HG02763 (cell line): ENCODE measurements around the gene ITPKA.

Source experiments
- ATAC-seq: cut with Tn5 transposase; IDR thresholded peaks from one replicate; pipeline ENCODE4 v1.9.1; 2021; ENCODE audit warnings: mild to moderate bottlenecking, moderate library complexity; ENCODE audit not compliant: unreplicated experiment

Gene ITPKA

DNA sequence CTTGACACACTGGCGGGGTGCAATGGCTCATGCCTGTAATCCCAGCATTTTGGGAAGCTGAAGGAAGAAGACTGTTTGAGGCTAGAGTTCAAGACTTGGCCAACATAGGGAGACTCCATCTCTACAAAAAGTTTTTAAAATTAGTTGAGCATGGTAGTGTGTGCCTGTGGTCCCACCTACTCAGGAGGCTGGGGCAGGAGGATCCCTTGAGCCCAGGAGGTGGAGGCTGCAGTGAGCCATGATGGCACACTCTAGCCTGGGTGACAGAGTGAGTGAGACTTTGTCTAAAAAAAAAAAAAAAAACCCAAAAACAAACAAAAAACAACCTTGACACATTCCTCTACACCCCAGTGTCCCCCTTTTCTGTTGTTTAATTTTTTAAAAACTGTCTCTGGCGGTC lies 4.0 kb upstream of the ITPKA start:
- ATAC-seq: no peak

DNA sequence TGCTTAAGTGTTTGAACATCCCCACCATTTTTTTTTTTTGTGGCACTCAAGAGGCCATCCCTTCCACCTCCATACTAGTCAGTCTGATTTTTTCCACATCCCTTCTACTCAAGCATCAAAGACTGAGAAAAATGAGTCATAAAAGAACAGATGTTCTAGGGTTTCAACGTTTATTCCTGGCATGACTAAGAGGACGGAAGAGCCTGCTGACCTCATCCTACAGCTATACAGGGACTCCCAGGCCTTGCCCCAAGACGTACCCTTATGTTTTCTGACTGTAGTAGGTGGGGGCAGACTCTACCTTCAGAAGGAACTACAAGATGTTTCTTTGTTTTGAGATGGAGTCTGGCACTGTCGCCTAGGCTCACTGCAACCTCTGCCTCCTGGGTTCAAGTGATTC lies 3.3 kb upstream of the ITPKA start:
- ATAC-seq: no peak

DNA sequence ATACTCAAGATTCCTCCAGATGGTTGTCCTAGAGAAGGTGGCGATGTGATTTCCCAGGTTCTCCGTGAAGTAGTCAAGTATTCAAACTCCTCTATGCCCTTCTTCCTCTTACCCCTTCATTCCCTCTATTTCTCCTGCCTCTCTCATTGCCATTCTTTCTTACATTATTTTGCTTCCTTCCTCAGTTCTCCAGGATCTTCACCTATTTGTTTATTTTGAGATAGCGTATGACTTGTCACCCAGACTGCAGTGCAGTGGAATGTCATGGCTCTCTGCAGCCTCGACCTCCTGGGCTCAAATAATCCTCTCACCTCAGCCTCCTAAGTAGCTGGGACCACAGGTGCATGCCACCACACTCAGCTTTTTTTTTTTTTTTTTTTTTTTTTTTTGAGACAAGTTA lies 1.8 kb upstream of the ITPKA start:
- no peak for ATAC-seq

GRCh38 chr15:41492597-41493204 lies 973 bp upstream of the ITPKA start:
- ATAC-seq: no peak

GRCh38 chr15:41493902-41494189 lies 172 bp downstream of the ITPKA start:
- no peak for ATAC-seq

- ATAC-seq: peak; percentile 11
Observed at GRCh38 chr15:41494190-41494921, 682 bp downstream of the ITPKA start.

- no peak for ATAC-seq
Observed at GRCh38 chr15:41494922-41495735, 1.5 kb downstream of the ITPKA start.

DNA sequence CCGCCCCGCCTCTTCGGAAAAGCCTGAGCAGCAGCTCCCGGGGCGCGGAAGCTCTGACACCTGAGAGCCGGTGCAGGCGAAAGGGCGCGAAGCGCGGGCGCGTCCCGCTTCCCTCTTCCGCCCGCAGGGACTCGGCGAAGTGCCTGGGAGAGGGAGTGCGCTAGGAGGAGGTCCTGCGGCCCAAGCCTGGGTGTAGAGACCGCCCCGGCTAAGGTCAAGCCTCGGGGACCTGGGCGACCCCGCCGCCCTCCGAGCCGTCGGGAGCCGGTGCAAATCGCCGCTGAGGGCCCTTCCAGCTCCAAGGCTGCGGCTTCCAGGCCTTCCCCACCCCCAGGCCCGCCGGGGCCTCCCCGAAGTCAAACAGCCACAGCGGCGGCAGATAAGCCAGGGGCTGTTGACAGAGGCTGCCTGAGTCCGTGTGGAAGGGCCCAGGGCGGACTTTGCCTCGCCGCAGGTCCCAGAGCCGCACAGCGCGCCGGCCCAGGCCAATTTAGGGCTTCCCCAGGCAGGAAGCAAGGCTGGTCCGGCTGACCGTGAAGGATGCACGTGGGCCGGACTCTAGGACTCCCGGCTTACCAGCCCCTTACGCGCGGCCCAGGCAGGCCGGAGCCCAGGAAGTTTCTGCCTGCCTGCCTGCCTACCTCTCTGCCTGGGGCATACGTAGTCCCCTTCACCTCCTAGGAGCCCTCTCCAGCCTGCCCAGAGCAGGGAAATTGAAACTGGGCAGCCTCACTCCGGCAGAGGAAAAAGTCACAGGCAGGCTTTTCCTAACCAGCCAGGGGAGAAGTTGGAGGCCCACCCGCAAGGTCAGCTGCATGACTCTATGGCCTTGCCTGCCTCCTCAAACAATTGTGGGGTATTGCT lies 2.3 kb downstream of the ITPKA start:
- ATAC-seq: no peak

DNA sequence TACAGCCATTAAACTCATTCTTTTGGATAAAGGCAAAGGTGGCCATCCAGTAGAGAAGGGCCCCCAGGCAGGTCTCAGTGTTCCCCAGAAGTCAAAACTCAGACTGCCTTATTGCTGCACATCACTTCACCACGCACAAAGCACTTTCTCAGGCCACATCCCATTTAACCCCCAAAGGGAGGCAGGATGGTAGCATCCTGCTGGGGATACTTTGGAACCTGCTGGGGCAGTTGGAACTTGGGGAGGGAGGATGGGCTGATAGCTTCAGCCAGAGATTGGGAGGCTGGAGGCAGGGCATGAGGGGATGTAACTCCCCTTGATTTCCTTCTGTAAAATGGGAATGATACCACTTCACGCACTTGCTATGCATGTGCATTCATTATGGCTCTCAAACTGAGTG lies 5.0 kb downstream of the ITPKA start:
- ATAC-seq: no peak

DNA sequence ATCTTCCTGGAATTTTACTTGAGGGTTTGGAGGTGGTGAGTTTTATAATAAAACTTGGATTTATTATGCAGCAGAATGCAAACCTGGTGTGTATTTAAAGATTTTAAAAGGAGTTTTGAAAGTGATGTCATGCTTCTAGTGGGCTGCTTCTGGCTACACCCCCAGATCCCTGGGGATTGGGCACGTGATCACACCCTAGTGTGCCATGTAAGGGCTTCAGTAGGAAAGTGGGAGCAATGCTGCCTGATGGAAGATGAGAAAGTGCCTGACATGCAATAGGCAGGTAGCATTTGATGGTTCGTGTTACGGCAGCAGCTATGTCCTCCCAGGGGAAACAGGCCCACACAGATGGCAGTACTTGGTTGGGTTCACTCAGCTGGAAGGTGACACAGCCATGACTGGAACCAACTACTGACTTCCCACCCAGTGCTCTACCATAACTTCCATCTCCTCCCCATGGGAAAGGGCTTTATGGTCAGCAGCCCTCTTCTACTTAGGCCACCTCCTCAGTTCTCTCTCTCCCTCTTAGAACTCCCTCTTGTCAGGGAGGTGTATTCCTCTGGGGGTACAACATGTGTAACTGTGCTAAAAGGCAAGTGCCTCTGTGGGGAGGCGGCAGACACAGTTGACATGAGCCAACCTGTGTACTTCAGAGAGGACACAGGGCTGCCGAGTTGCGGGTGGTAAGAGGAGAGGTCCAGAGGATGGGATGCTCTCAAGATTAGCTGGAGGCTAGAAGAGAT lies 5.6 kb downstream of the ITPKA start:
- no peak for ATAC-seq

DNA sequence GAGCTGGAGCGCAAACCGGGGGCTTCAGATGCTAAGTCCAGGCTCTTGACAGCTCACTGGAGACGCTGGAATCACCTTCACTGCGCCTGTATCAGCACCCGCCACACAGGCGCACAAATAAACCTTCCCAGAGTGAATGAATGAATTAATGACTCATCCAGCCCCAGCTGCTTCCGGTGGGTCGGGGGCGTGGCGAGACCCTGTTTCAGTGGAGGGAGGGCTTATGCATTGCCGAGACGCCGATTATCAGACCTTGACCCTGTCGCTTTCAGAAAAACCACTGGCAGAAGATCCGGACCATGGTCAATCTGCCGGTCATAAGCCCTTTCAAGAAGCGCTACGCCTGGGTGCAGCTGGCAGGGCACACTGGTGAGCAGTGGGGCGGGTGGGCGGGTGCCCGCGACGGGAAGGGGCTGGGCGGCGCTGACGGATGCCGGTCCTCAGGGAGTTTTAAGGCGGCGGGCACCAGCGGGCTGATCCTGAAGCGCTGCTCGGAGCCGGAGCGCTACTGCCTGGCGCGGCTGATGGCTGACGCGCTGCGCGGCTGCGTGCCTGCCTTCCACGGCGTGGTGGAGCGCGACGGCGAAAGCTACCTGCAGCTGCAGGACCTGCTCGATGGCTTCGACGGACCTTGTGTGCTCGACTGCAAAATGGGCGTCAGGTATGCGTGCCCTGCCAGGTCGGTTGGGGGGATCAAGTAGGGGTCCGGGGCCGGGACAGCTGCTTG lies 7.7 kb downstream of the ITPKA start:
- ATAC-seq: no peak

DNA sequence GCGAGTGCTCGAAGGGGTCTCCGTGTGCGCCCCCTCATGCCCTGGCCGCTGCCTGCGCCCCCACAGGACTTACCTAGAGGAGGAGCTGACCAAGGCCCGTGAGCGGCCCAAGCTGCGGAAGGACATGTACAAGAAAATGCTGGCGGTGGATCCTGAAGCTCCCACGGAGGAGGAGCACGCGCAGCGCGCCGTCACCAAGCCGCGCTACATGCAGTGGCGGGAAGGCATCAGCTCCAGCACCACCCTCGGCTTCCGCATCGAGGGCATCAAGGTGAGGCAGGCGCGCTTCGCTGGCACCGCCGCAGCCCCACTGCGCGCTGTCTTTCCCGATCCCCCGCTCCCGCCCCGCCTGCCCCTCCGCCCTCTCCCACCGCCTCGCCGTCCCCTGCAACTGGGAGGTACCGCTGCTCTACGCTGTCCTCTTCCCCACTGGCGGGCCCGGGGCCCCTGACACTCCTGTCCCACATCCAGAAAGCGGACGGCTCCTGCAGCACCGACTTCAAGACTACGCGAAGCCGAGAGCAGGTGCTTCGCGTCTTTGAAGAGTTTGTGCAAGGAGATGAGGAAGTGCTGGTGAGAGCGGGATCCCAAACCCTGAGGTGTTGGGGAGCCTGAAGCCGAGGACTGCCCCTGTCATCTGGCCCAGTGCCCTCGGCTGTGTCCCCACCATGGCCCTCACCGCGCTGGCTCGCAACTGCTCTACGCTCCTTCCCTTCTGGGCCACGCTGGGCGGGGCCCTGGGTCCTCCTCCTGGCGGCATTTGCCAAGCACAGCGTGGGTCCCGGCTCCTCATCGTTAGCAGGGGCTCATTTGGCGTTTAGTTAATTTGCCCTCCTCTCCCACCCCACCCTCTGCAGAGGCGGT lies 8.5 kb downstream of the ITPKA start:
- no peak for ATAC-seq

DNA sequence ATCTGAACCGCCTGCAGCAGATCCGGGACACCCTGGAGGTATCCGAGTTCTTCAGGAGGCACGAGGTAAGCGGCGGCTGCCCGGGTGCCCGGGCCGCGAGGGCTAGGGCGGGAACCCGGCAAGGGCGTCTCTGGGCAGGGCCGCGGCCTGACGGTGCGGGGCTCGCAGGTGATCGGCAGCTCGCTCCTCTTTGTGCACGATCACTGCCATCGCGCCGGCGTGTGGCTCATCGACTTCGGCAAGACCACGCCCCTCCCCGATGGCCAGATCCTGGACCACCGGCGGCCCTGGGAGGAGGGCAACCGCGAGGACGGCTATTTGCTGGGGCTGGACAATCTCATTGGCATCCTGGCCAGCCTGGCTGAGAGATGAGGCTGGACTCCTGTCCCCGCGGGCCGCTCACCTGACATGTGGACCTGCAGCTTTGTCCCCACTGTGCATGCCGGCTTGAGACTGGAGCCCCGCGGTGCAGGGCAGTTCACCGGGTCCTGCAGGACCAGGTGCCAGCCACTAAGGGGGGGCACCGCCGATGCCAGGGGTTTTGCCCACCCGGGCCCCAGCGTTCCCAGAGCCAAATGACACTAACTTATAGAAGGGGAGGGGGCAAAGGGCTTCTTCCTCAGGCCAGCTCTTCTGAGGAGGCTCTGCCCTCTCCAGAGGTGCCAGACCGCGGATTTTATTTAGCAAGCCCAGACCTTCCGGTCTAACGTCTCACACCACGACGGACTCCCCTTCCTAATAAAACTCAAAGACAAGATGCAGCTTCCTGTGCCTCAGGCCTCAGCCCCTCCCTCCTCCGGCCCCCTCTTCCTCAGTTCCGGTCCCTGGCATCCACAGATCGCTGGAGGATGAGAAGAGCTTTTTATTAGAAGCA lies 9.4 kb downstream of the ITPKA start:
- no peak for ATAC-seq

DNA sequence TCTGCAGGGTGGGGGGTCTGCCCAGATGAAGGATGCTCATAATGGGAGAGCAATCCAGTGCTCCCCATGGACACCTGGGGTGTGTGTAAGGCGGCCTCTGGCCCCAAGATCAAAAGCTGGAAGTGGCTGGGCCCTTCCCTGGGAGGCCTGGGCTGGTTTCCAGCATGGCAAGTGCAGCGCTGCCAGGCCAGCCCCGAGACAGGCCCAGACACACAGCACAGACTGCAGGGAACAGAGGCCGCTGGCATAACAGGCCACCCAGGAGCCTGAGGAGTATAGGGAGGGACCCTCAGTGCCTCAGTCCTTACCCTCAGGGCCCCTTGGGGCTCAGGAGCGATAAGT lies 10.0 kb downstream of the ITPKA start:
- ATAC-seq: no peak

DNA sequence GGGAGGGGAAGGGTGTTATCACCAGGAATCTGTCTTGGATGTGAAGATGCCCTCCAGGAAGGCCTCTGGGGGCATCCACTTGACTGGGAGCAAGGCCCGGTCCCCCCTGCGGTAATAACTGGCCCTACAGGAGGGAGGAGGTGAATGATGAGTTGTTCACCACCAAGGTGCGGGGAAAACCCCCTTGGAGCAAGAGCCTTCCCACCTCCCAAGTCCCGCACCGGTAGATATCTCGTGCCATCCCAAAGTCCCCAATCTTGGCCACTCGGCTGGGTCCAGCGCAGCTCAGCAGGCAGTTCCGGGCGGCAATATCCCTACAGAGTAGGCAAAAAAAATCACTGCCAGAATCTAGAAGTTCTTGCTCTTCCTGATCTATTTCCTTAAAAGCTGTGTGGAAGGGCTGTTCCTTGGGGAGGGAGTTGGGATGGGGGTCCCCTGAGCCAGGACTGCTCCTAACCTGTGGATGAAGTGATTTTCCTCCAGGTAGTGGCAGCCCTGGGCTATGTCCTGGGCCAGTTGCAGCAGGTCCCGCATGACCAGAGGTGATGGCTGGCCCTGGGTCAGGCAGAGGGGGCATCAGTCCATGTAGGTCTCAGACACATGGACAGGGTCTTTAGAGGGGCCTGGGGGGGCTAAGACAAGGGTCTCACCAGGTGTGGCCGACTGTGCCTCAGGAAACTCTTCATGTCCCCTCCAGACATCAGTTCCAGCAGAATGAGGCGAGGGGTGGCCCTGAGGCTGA lies 11.2 kb downstream of the ITPKA start:
- no peak for ATAC-seq

GRCh38 chr15:41505776-41506175 lies 12.1 kb downstream of the ITPKA start:
- no peak for ATAC-seq

GRCh38 chr15:41506796-41507341 lies 13.2 kb downstream of the ITPKA start:
- ATAC-seq: no peak
